Panc1 (cell line): ENCODE measurements around the gene MAEA. TPM values are rescaled to one million over a fixed set of nuclear protein-coding genes. Genes with fewer than 3 reads are reported as not detected.

ENCODE experiments used
- ATAC-seq: fragments of 200-7000 bp; cut with Tn5 transposase; 2 replicates; pipeline ENCODE4 v1.9.1; 2020; ENCODE audit warnings: mild to moderate bottlenecking, moderate library complexity
- BruUV-seq: library from RNA; stranded (reverse); fragments of 400-500 nt; replicated peaks from 2 replicates; lab custom pipeline; 2021; lab: Mats Ljungman, UMichigan
- CTCF ChIA-PET: fragments of 300-600 bp; sonication (Branson Sonifier 250); formaldehyde crosslinking; loops from one replicate; lab custom pipeline; 2022; ENCODE audit warnings: antibody characterized with exemption; lab: Charles Lee
- POLR2A ChIA-PET: fragments of 300-600 bp; sonication (Branson Sonifier 250); formaldehyde crosslinking; loops from one replicate; lab custom pipeline; 2022; ENCODE audit warnings: antibody characterized with exemption; lab: Charles Lee
- DNase-seq: peaks from one replicate; pipeline ENCODE4 v3.0.0-alpha.2; 2010; ENCODE audit warnings: low read depth, low spot score
- H3K27ac ChIP-seq: 2 replicates; pipeline ENCODE4 v1.5.1; 2011; ENCODE audit warnings: mild to moderate bottlenecking, low read length, inconsistent platforms
- H3K27me3 ChIP-seq: fragments of 200-500 bp; sonication (Bioruptor generic); 2 replicates; pipeline ENCODE4 v1.6.0; 2014; ENCODE audit warnings: low read length, inconsistent platforms; ENCODE audit not compliant: control insufficient read depth, insufficient read depth
- H3K36me3 ChIP-seq: fragments of 200-500 bp; sonication (Bioruptor generic); 2 replicates; pipeline ENCODE4 v1.5.1; 2014; ENCODE audit warnings: inconsistent platforms, mild to moderate bottlenecking, low read length, moderate library complexity; ENCODE audit not compliant: control insufficient read depth, insufficient read depth
- H3K4me1 ChIP-seq: 2 replicates; pipeline ENCODE4 v1.5.1; 2011; ENCODE audit warnings: inconsistent platforms, mild to moderate bottlenecking, low read length, moderate library complexity; ENCODE audit not compliant: control insufficient read depth, insufficient read depth
- H3K4me3 ChIP-seq, 2 experiments: 2 replicates each; pipeline ENCODE4 v1.5.1; 2011 to 2012; ENCODE audit warnings: low read depth in 2 of 2, low read length in 2 of 2, mild to moderate bottlenecking in 2 of 2, inconsistent platforms in 1 of 2, moderate library complexity in 1 of 2
- H3K9me3 ChIP-seq: fragments of 200-500 bp; sonication (Bioruptor generic); 2 replicates; pipeline ENCODE4 v1.5.1; 2014; ENCODE audit warnings: low read depth, mild to moderate bottlenecking, inconsistent platforms, low read length, moderate library complexity; ENCODE audit not compliant: control insufficient read depth, insufficient read depth
- CTCF ChIP-seq: fragments of 450-650 bp; IDR thresholded peaks from 2 replicates; pipeline ENCODE4 v1.5.1; 2017; ENCODE audit warnings: mild to moderate bottlenecking
- SIN3A ChIP-seq: IDR thresholded peaks from 2 replicates; pipeline ENCODE4 v1.6.1; 2012; ENCODE audit warnings: low read depth, mild to moderate bottlenecking, low read length, moderate library complexity, borderline replicate concordance; ENCODE audit not compliant: insufficient read depth
- in situ Hi-C: cut with HindIII; loops from 2 replicates; pipeline ENCODE4 v1.10.0; 2016; ENCODE audit warnings: low sequenced_read_pairs, low pct_unique_long_range_greater_than_20kb
- intact Hi-C: fragments of 100-400 bp; cut with micrococcal nuclease; formaldehyde crosslinking; loops from one replicate; pipeline ENCODE4 v1.10.0; 2022; ENCODE audit not compliant: unreplicated experiment
- total RNA-seq: library from RNA; stranded (reverse); gene quantifications from one replicate; pipeline ENCODE4 v1.2.1, GENCODE V29; 2021; ENCODE audit not compliant: unreplicated experiment
- TF ChIP-seq, protein P1 (sequence below), 2 experiments: IDR thresholded peaks; 2 replicates each; pipeline ENCODE4 v1.6.1; 2011 to 2012; ENCODE audit warnings: low read depth in 2 of 2, control low read depth in 1 of 2, low read length in 1 of 2, mild to moderate bottlenecking in 1 of 2, moderate library complexity in 1 of 2; ENCODE audit not compliant: insufficient read depth in 1 of 2

The MAEA gene
- total RNA-seq, 1 experiment from 2014 or later: 62.3 TPM

DNA sequence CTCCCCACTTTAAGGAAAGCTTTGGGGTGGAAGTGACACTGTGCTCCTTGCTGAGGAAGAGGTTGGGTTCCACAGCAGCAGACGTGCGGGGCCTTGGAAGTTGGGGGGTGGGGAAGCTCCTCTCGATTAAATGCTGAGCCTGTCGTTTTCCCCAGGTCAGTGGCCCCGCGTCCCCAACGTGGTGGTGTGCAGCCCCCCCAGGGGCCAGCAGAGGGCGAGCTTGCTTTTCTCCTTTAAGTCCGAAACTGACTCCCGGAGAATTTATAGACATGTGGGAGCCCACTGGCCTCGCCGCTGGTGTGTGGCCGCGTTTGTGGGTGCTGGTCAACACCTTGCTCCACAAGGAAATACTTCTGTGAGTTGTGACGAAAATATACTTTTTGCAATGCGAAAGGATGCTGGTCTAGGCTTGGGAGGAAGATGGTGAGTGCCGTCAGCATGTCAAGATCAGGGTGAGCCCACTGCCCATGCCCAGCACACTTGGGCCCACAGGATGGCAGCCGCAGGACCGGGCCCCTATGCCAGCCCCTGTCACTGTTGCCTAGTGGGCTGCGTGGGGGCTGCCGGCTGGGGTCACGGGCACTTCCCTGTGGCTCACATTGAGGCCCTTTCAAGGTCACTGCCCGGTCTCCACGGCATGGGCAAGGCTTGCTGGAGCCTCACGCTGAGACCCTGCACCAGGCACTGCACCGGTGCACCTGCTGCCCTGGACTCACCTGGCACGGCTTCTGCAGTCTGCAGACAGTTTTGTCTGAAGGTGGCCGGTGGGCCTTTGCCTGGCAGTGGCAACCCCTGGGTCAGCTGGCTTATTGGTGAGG, 66.7 kb downstream of the MAEA start:
- ChIA-PET POLR2A (no interaction called here), CTCF (interaction anchor here (0.6 to 1.2 kb wide), 2 partner anchors 273 to 275 kb away, joined by 3 to 5 read pairs; no protein-coding TSS in a partner anchor)
- Histone ChIP-seq H3K27ac (no peak overlapping the region), H3K27me3 (no peaks in the 10 kb centered on the region), H3K4me1 (no peaks in the 10 kb centered on the region), H3K36me3 (no peaks in the 10 kb centered on the region), H3K4me3 (no peak overlapping the region), H3K9me3 (no peaks in the 10 kb centered on the region)
- in situ Hi-C loops (no loop called here), intact Hi-C loops (loop anchor here (5.0 kb wide), 2 partner anchors 156 to 271 kb away; no protein-coding TSS in a partner anchor)
- TF ChIP-seq CTCF: peak; percentile 86
- TF ChIP-seq, protein P1, sequence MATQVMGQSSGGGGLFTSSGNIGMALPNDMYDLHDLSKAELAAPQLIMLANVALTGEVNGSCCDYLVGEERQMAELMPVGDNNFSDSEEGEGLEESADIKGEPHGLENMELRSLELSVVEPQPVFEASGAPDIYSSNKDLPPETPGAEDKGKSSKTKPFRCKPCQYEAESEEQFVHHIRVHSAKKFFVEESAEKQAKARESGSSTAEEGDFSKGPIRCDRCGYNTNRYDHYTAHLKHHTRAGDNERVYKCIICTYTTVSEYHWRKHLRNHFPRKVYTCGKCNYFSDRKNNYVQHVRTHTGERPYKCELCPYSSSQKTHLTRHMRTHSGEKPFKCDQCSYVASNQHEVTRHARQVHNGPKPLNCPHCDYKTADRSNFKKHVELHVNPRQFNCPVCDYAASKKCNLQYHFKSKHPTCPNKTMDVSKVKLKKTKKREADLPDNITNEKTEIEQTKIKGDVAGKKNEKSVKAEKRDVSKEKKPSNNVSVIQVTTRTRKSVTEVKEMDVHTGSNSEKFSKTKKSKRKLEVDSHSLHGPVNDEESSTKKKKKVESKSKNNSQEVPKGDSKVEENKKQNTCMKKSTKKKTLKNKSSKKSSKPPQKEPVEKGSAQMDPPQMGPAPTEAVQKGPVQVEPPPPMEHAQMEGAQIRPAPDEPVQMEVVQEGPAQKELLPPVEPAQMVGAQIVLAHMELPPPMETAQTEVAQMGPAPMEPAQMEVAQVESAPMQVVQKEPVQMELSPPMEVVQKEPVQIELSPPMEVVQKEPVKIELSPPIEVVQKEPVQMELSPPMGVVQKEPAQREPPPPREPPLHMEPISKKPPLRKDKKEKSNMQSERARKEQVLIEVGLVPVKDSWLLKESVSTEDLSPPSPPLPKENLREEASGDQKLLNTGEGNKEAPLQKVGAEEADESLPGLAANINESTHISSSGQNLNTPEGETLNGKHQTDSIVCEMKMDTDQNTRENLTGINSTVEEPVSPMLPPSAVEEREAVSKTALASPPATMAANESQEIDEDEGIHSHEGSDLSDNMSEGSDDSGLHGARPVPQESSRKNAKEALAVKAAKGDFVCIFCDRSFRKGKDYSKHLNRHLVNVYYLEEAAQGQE (IDR thresholded peaks at IDR 0.05; ENCODE audit: insufficient read depth in 1 of 2, low read depth in 2 of 2, low read length in 1 of 2): no peak
- no TSS peak for BruUV-seq
- ATAC-seq: 0 out of 2 replicates have a peak, but pooled peaks have one; percentile 33
- DNase-seq: no peak

DNA sequence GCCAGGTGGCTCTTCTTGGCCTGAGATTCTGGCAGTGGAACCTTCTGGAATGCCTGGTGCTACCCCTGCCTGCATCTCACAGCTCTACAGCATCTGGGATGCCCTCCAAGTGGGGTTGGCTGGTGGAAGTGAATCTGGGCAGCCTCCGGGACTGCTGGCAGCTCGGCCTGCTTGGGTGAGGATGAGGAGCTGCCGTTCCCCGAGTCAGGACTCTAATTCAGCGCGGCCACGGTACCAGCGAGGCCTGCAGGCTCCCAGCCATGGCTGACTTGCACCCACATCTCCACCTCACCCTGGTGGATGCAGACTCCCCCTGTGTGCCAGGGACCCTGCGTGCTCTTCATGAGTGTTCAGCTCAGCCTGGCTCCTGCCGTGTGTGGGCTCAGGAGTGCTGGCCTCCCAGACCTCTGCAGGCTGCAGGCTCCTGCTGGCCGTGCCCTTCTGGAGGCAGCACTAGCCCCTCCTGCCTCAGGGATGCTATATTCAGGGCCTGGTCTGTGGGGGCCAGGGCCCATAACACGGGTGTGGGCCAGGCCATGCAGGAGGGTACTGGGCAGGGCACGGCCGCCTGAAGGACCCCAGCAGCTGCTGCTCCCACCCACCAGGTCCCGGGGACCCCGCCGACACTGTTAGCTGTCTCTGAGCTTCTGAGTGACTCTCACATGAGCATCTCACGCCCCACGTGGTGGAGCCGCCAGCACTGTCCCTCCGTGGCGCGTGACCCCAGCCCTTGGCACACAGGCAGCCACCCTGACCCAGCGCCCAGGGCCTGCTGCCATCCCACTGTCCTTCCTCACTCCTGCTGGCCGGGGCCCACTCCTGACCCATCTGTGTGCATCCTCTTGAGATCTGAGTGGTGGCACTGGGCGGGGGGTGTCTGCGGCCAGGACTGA, 67.9 kb downstream of the MAEA start:
- no peak for ATAC-seq
- in situ Hi-C loops (no loop called here), intact Hi-C loops (loop anchor here (5.0 kb wide), 2 partner anchors 155 to 270 kb away; no protein-coding TSS in a partner anchor)
- Histone ChIP-seq H3K9me3 (no peaks in the 10 kb centered on the region), H3K27me3 (no peaks in the 10 kb centered on the region), H3K4me3 (no peak overlapping the region), H3K27ac (no peak overlapping the region), H3K36me3 (no peaks in the 10 kb centered on the region), H3K4me1 (no peaks in the 10 kb centered on the region)
- TF ChIP-seq, protein P1 (IDR thresholded peaks at IDR 0.05; ENCODE audit: insufficient read depth in 1 of 2, low read depth in 2 of 2, low read length in 1 of 2): no peak
- no peak for TF ChIP-seq SIN3A
- ChIA-PET POLR2A (no interaction called here), CTCF (no interaction called here)
- DNase-seq: no peak
- BruUV-seq: no TSS peak
